ENCODE results near the gene AKT3.

AKT3 gene

DNA sequence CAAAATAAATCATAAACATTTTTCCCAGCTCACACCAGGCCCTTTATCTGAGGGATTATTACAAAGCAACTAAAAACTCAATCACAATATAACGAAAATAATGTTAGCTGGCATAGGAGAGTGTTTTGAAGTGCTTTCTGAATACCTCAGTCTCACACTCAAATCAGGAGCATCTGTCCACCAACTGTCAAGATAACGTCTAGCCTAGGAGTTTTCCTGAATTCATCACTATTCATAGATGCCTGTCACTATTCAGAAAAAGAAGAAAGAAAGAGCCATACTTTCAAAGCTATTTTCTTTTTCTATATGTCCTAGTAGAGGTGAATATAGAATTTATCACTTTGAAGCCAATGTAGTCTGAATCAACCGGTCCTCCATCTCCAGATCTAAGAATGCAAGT is 127.0 kb downstream of the AKT3 start:
- TF ChIP-seq, protein P1, sequence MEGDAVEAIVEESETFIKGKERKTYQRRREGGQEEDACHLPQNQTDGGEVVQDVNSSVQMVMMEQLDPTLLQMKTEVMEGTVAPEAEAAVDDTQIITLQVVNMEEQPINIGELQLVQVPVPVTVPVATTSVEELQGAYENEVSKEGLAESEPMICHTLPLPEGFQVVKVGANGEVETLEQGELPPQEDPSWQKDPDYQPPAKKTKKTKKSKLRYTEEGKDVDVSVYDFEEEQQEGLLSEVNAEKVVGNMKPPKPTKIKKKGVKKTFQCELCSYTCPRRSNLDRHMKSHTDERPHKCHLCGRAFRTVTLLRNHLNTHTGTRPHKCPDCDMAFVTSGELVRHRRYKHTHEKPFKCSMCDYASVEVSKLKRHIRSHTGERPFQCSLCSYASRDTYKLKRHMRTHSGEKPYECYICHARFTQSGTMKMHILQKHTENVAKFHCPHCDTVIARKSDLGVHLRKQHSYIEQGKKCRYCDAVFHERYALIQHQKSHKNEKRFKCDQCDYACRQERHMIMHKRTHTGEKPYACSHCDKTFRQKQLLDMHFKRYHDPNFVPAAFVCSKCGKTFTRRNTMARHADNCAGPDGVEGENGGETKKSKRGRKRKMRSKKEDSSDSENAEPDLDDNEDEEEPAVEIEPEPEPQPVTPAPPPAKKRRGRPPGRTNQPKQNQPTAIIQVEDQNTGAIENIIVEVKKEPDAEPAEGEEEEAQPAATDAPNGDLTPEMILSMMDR (IDR thresholded peaks at IDR 0.05), result no peak
- DNase-seq (ENCODE audit: low spot score), result no peak
- no peak overlapping the region for H3K27ac ChIP-seq
- no peak overlapping the region for H3K4me3 ChIP-seq

DNA sequence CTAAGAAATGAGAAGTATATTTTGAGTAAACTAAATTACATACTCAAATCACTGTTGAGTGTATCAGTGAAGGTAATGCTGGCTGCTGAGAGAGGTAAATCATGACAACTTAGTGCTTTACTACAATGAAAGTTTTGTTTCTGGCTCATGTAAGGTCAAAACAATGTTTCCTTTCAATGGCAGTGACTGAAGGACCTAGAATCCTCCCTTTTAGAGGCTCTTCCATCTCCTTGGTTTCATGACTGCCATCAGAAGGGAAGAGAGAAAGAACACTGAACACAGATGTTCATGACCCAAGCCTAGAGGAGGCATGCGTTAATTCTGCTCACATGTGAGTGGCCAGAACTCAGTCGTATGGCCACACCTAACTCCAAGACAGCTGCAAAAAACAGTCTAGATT is 130.6 kb downstream of the AKT3 start:
- DNase-seq (ENCODE audit: low spot score), result no peak
- Histone ChIP-seq H3K4me3 (no peak overlapping the region), H3K27ac (no peak overlapping the region)
- TF ChIP-seq, protein P1 (IDR thresholded peaks at IDR 0.05), result no peak

DNA sequence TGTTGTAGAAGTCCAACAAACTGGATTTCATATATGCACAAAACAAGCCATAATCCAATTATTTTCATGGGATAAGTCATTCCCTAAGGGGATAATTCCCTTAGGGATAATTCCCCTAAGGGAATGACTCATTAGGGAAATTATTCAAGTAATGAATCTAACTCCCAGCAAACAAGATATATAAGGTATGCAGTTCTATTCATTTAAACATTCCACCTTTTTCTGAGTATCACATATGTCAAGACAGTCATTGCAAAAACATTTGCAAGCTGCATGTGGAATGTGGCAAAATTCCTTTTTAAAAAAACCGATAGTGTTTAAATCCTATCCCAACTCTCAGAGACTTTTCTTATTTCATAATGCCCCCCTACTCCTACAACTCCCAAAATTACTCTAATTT is 131.2 kb downstream of the AKT3 start:
- no peak for DNase-seq (ENCODE audit: low spot score)
- H3K4me3 ChIP-seq, result no peak overlapping the region
- TF ChIP-seq, protein P1 (IDR thresholded peaks at IDR 0.05), result no peak
- H3K27ac ChIP-seq, result no peak overlapping the region

DNA sequence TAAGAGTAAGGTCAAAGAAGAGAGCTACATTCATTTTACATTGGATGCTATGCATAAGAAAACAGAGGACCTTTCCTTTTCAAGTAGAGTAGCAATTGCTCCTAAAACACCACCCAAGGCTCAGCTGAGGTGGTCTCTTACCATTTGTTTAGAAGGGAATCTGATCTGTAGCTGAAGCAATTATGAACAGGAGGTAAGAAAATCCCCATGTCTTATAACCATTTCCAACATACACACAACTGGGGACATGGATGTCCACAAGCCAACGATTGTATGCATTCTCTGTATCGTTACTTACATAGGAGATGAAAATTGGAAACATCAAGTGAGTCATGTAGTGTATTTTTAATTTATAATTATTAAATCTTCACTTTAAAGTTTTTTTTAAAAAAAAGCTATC is 132.0 kb downstream of the AKT3 start:
- H3K4me3 ChIP-seq, result no peak overlapping the region
- no peak for DNase-seq (ENCODE audit: low spot score)
- TF ChIP-seq, protein P1 (IDR thresholded peaks at IDR 0.05), result no peak
- no peak overlapping the region for H3K27ac ChIP-seq

DNA sequence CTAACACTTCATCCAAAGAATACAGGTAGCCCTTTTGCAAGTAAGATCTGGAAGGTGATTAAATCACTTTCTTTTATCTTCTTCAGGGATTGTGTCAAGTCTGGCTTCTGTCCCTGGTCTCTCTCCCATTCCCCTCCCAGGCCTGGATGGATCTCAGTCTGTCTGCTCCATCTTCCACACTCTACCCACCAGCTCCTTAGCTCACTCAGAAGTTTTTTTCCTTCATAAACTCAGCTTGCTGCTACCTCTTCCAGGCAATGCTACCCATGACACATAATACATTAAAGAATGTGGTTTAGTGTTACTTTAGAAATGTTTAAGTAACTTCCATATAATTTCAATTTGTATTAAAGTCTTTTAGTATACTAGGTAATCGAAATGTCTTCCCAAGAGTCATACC is 133.1 kb downstream of the AKT3 start:
- H3K4me3 ChIP-seq, result no peak overlapping the region
- DNase-seq (ENCODE audit: low spot score), result no peak
- H3K27ac ChIP-seq, result no peak overlapping the region
- TF ChIP-seq, protein P1 (IDR thresholded peaks at IDR 0.05), result no peak

DNA sequence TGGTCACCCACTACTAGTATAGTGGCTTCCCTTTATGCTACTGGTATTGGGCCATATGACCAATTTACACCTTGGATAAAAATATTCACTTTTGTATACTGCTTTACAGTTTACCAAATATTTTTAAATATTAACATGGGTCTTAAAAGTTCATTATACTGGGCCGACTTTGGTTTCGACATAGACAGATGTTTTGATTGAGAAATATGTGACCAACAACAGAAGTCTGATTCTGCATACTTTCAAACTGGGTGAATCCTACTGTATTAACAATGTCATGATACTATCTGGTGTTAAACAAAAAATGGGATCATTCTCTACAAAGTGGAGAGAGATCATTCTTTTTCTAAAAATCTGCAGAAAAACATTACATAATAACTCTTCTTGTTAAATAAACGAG is 134.8 kb downstream of the AKT3 start:
- Histone ChIP-seq H3K27ac (no peak overlapping the region), H3K4me3 (no peak overlapping the region)
- DNase-seq (ENCODE audit: low spot score), result no peak
- TF ChIP-seq, protein P1 (IDR thresholded peaks at IDR 0.05), result no peak

DNA sequence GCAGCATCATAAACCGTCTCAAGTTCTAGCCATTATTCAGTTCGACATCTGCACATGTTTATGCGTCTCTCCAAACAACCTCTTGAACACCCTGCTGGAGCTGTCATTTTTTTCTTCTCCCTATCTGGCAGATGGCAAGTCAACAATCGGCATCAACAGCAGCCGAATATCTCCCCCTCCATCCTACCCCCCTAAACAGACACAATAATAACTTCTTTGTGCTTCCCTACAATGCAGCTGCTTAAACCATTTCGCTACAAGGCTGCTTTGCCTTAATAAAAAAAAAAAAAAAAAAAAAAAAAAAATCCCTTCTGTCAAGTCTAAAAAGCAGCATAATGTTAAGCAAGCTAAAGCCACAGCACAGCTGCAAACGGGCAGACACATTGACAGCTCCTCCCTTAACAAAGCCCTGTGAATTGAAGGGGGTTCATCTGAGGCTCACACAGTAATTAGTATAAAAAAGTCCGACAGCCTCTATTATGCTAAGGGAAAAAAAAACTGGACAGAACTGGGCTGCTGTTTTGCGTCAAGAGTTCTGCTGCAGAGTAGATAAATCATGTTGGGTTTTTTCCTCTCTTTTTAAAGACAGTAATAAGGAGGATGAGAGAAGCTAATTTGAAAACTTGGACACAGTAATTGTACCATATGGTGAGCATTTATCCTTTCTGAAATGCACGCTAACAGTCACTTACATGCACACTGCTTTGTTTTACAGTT is 136.4 kb downstream of the AKT3 start:
- DNase-seq (ENCODE audit: low spot score), result no peak
- H3K27ac ChIP-seq, result no peak overlapping the region
- H3K4me3 ChIP-seq, result peak overlapping the region; percentile 28
- TF ChIP-seq, protein P1 (IDR thresholded peaks at IDR 0.05), result no peak
